A549 (cell line): ENCODE measurements around the gene RNF217. TPM values are rescaled to one million over a fixed set of nuclear protein-coding genes. Genes with fewer than 3 reads are reported as not detected.
"Not testable (repeated sequence)": the region's sequence is repeated elsewhere in the genome, so short reads cannot be mapped to it uniquely, and the experiment has no call there.

Experiments used
- ATAC-seq, 2 experiments: fragments of 200-7000 bp in 1 of 2; fragments of >200 bp in 1 of 2; cut with Nextera tagmentation in 1 of 2; cut with Tn5 transposase in 1 of 2; 3 replicates each; pipeline versions ENCODE4 v1.8.0 to v1.9.1; 2018 to 2020; ENCODE audit warnings: mild to moderate bottlenecking in 1 of 2, moderate library complexity in 1 of 2
- CTCF ChIA-PET: fragments of 300-600 bp; sonication (Branson Sonifier 250); formaldehyde crosslinking; extraction: SDS; loops from one replicate; lab custom pipeline; 2021; ENCODE audit warnings: antibody characterized with exemption, inconsistent platforms; lab: Yijun Ruan, JAX
- POLR2A ChIA-PET: fragments of 350-600 bp; formaldehyde crosslinking; extraction: SDS; loops from one replicate; lab custom pipeline; 2021; ENCODE audit warnings: antibody characterized with exemption, inconsistent platforms; lab: Yijun Ruan, JAX
- DNase-seq, 2 experiments: peaks; one replicate each; pipeline versions ENCODE4 v3.0.0 to v3.0.0-alpha.2; 2011 to 2016; ENCODE audit warnings: low read depth in 1 of 2, low spot score in 1 of 2
- FAIRE-seq: peaks from 2 replicates; lab custom pipeline; 2011; peaks lifted over from hg19 to GRCh38; lab: Jason Lieb, UNC
- H3K27ac ChIP-seq, 2 experiments: fragments of >200 bp; sonication (Bioruptor Twin); formaldehyde crosslinking; 3 replicates each; pipeline ENCODE4 v1.5.1; 2016 to 2017
- H3K4me1 ChIP-seq: fragments of >200 bp; sonication (Bioruptor Twin); formaldehyde crosslinking; 3 replicates; pipeline ENCODE4 v1.6.1; 2016
- H3K4me2 ChIP-seq: fragments of >200 bp; sonication (Bioruptor Twin); formaldehyde crosslinking; 3 replicates; pipeline ENCODE4 v1.6.1; 2016
- H3K4me3 ChIP-seq: fragments of >200 bp; sonication (Bioruptor Twin); formaldehyde crosslinking; 3 replicates; pipeline ENCODE4 v1.5.1; 2016
- H3K9me3 ChIP-seq: fragments of >200 bp; sonication (Bioruptor Twin); formaldehyde crosslinking; 3 replicates; pipeline ENCODE4 v1.6.1; 2016
- CBX2 ChIP-seq: fragments of 200-600 bp; sonication (generic); IDR thresholded peaks from 2 replicates; pipeline ENCODE4 v1.6.1; 2016; ENCODE audit warnings: low read depth, mild to moderate bottlenecking, borderline replicate concordance
- CBX8 ChIP-seq: fragments of 200-600 bp; sonication (generic); IDR thresholded peaks from 2 replicates; pipeline ENCODE4 v1.6.1; 2016
- CEBPB ChIP-seq, 2 experiments: fragments of >200 bp in 1 of 2; sonication (Bioruptor Twin) in 1 of 2; formaldehyde crosslinking in 1 of 2; IDR thresholded peaks; 2 replicates each; pipeline ENCODE4 v1.6.1; 2012 to 2016
- EHF ChIP-seq: fragments of 250-450 bp; sonication (Bioruptor Pico); IDR thresholded peaks from 2 replicates; pipeline ENCODE4 v1.5.0; 2020; ENCODE audit warnings: mild to moderate bottlenecking
- GATA3 ChIP-seq: IDR thresholded peaks from 2 replicates; pipeline ENCODE4 v1.6.1; 2012; ENCODE audit warnings: borderline replicate concordance
- HES2 ChIP-seq: fragments of >200 bp; sonication (Bioruptor Twin); formaldehyde crosslinking; IDR thresholded peaks from 2 replicates; pipeline ENCODE4 v1.6.1; 2016
- HEYL ChIP-seq: fragments of 250-450 bp; sonication (Bioruptor Pico); IDR thresholded peaks from 2 replicates; pipeline ENCODE4 v1.8.0; 2021; ENCODE audit warnings: mild to moderate bottlenecking, moderate library complexity
- HOXB13 ChIP-seq: fragments of 250-450 bp; sonication (Bioruptor Pico); IDR thresholded peaks from 2 replicates; pipeline ENCODE4 v1.5.0; 2020; ENCODE audit warnings: low read depth, mild to moderate bottlenecking, moderate library complexity
- KDM1A ChIP-seq: fragments of 200-600 bp; sonication (generic); IDR thresholded peaks from 2 replicates; pipeline ENCODE4 v1.6.1; 2016; ENCODE audit warnings: low read depth, mild to moderate bottlenecking
- KDM5A ChIP-seq: fragments of 200-600 bp; sonication (generic); IDR thresholded peaks from 2 replicates; pipeline ENCODE4 v1.6.1; 2016; ENCODE audit warnings: antibody characterized with exemption, mild to moderate bottlenecking
- MAZ ChIP-seq: fragments of 150-350 bp; IDR thresholded peaks from 2 replicates; pipeline ENCODE4 v1.6.1; 2014; ENCODE audit warnings: antibody characterized with exemption, low read depth, low read length, borderline replicate concordance
- NPAS2 ChIP-seq: fragments of 250-450 bp; sonication (Bioruptor Pico); IDR thresholded peaks from 2 replicates; pipeline ENCODE4 v1.8.0; 2022; ENCODE audit warnings: mild to moderate bottlenecking, moderate library complexity, borderline replicate concordance
- RAD21 ChIP-seq, 2 experiments: fragments of >200 bp in 1 of 2; sonication (Bioruptor Twin) in 1 of 2; formaldehyde crosslinking in 1 of 2; IDR thresholded peaks in 1 of 2; conservative IDR thresholded peaks in 1 of 2; 2 replicates in 1 of 2; 3 replicates in 1 of 2; pipeline ENCODE4 v1.6.1; 2012 to 2018; ENCODE audit warnings: inconsistent platforms in 1 of 2
- REST ChIP-seq: fragments of 200-600 bp; sonication (generic); IDR thresholded peaks from 2 replicates; pipeline ENCODE4 v1.6.1; 2016; ENCODE audit warnings: antibody characterized with exemption, mild to moderate bottlenecking, moderate library complexity
- RFX5 ChIP-seq: fragments of 450-650 bp; IDR thresholded peaks from 2 replicates; pipeline ENCODE4 v1.7.1; 2014; ENCODE audit warnings: antibody characterized with exemption, mild to moderate bottlenecking, moderate library complexity
- ZFP36 ChIP-seq: fragments of 450-650 bp; IDR thresholded peaks from 2 replicates; pipeline ENCODE4 v1.6.1; 2014; ENCODE audit warnings: borderline replicate concordance; ENCODE audit not compliant: partially characterized antibody
- ZNF302 ChIP-seq: fragments of 250-450 bp; sonication (Bioruptor Pico); IDR thresholded peaks from 2 replicates; pipeline ENCODE4 v1.9.0; 2021; ENCODE audit warnings: inconsistent platforms, mild to moderate bottlenecking, moderate library complexity
- ZSCAN20 ChIP-seq: fragments of 250-450 bp; sonication (Bioruptor Pico); IDR thresholded peaks from 2 replicates; pipeline ENCODE4 v1.8.0; 2022; ENCODE audit warnings: mild to moderate bottlenecking, moderate library complexity
- WGBS: methylation state at CpG from one replicate; pipeline ENCODE4 v1.1.6; 2017; ENCODE audit errors: missing lambda C conversion rate; 5-methylcytosine and 5-hydroxymethylcytosine counted together
- polyA plus RNA-seq, 4 experiments: library from polyadenylated mRNA; depleted of rRNA in 3 of 4; stranded (reverse); fragments of >200 nt; fragmentation: RNase III in 1 of 4; extraction: RNeasy Plus Mini Kit Qiagen cat#74134 plus additional on column Dnase treatment in 1 of 4; gene quantifications; 2 replicates in 3 of 4; 3 replicates in 1 of 4; pipeline ENCODE4 v1.2.3, GENCODE V29; 2011 to 2017
- TF ChIP-seq, protein P1 (sequence below): fragments of 250-450 bp; sonication (Bioruptor Pico); IDR thresholded peaks from 2 replicates; pipeline ENCODE4 v1.5.0; 2021; ENCODE audit warnings: mild to moderate bottlenecking, moderate library complexity, borderline replicate concordance
- TF ChIP-seq, protein P2 (sequence below): IDR thresholded peaks from 2 replicates; pipeline ENCODE4 v1.6.1; 2012

RNF217 gene
- polyA plus RNA-seq, 2 of the 4 experiments (the other 2 are of a cell fraction) = 5.7 to 20.0 TPM

- Histone ChIP-seq H3K9me3 (no peaks in the 10 kb centered on the region), H3K4me2 (no peak overlapping the region), H3K4me3 (no peak overlapping the region), H3K27ac (no peak overlapping the region), H3K4me1 (no peaks in the 10 kb centered on the region)
- POLR2A ChIA-PET = no interaction called here
- CTCF ChIA-PET = no interaction called here
- no peak for ATAC-seq
- TF ChIP-seq HES2 (no peak), NPAS2 (CRISPR knock-in tag) (no peak), KDM5A (no peak), KDM1A (no peak), CBX2 (no peak), ZNF302 (CRISPR knock-in tag) (no peak), ZFP36 (no peak), GATA3 (no peak), HOXB13 (CRISPR knock-in tag) (no peak), MAZ (no peak), CBX8 (no peak), REST (no peak), ZSCAN20 (no peak), HEYL (CRISPR knock-in tag) (no peak), RAD21 (conservative IDR thresholded peaks at IDR 0.05 in 1 of 2, IDR thresholded peaks at IDR 0.05 in 1 of 2) (no peak), CEBPB (IDR thresholded peaks at IDR 0.05) (no peak), EHF (no peak), RFX5 (no peak)
- TF ChIP-seq, protein P1, sequence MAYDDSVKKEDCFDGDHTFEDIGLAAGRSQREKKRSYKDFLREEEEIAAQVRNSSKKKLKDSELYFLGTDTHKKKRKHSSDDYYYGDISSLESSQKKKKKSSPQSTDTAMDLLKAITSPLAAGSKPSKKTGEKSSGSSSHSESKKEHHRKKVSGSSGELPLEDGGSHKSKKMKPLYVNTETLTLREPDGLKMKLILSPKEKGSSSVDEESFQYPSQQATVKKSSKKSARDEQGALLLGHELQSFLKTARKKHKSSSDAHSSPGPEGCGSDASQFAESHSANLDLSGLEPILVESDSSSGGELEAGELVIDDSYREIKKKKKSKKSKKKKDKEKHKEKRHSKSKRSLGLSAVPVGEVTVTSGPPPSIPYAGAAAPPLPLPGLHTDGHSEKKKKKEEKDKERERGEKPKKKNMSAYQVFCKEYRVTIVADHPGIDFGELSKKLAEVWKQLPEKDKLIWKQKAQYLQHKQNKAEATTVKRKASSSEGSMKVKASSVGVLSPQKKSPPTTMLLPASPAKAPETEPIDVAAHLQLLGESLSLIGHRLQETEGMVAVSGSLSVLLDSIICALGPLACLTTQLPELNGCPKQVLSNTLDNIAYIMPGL = no peak
- TF ChIP-seq, protein P2, sequence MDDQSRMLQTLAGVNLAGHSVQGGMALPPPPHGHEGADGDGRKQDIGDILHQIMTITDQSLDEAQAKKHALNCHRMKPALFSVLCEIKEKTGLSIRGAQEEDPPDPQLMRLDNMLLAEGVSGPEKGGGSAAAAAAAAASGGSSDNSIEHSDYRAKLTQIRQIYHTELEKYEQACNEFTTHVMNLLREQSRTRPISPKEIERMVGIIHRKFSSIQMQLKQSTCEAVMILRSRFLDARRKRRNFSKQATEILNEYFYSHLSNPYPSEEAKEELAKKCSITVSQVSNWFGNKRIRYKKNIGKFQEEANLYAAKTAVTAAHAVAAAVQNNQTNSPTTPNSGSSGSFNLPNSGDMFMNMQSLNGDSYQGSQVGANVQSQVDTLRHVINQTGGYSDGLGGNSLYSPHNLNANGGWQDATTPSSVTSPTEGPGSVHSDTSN = no peak
- no peak for DNase-seq
- FAIRE-seq = no peak
- 98% methylated on average over 3 of the region's 3 CpGs for WGBS
Measured at GRCh38 chr6:125074120-125074519, 111.9 kb downstream of the RNF217 start.

DNA sequence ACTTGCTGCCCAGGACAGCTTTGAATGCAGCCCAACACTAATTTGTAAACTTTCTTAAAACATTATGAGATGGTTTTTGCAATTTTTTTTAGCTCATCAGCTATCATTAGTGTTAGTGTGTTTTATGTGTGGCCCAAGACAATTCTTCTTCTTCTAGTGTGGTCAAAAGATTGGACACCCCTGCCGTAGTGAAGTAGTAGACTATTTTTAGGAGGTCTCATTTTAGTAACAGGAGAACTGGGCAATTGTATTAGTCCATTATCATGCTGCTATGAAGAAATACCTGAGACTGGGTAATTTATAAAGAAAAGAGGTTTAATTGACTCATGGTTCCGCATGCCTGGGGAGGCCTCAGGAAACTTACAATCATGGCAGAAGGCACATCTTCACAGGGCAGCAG, 112.8 kb downstream of the RNF217 start:
- CTCF ChIA-PET, FAIRE-seq, H3K27ac ChIP-seq, H3K4me2 ChIP-seq, DNase-seq, ATAC-seq, H3K4me3 ChIP-seq, H3K4me1 ChIP-seq, H3K9me3 ChIP-seq, POLR2A ChIA-PET: not testable (repeated sequence)
- WGBS = 100% methylated on average over 2 of the region's 2 CpGs
